ENCODE results near the gene SEMA7A. TPM values are rescaled to one million over a fixed set of nuclear protein-coding genes. Genes with fewer than 3 reads are reported as not detected.
A peak's percentile ranks its signal among the peaks of the same experiment; 100 is the strongest.

SEMA7A gene
- total RNA-seq, 1 experiment from 2014 or later, result 1.1 TPM

DNA sequence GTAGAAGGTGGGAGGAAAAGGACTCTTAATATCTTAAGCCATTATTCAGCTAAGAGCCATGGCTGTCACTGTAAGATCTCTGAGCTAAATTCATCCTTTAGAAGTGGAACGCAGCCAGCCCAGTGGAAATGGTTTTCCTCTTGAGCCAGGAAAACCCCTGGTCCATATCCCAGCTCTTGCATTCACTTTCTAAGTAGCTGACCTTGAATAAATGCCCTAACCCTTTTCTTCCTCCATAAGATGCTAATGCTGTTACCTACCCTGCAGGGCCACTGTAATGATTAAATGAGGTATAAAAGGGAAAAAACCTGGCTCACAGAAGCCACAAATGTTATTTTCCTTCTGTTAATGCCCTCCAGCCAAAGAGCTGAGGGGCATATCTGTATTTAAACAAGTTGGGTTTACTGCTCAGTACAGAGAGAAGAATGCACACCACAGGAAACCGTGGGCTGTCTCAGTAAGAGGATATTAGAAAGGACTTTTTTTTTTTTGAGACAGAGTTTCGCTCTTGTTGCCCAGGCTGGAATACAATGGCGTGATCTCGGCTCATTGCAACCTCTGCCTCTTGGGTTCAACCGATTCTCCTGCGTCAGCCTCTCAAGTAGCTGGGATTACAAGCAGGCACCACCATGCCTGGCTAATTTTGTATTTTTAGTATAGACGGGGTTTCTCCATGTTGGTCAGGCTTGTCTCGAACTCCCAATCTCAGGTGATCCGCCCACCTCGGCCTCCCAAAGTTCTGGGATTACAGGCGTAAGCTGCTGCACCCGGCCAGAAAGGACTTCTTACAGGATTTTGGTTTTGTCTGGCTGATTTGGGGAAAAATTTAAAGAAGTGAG is 20.4 kb upstream of the SEMA7A start:
- no peak for DNase-seq (ENCODE audit: low spot score)

DNA sequence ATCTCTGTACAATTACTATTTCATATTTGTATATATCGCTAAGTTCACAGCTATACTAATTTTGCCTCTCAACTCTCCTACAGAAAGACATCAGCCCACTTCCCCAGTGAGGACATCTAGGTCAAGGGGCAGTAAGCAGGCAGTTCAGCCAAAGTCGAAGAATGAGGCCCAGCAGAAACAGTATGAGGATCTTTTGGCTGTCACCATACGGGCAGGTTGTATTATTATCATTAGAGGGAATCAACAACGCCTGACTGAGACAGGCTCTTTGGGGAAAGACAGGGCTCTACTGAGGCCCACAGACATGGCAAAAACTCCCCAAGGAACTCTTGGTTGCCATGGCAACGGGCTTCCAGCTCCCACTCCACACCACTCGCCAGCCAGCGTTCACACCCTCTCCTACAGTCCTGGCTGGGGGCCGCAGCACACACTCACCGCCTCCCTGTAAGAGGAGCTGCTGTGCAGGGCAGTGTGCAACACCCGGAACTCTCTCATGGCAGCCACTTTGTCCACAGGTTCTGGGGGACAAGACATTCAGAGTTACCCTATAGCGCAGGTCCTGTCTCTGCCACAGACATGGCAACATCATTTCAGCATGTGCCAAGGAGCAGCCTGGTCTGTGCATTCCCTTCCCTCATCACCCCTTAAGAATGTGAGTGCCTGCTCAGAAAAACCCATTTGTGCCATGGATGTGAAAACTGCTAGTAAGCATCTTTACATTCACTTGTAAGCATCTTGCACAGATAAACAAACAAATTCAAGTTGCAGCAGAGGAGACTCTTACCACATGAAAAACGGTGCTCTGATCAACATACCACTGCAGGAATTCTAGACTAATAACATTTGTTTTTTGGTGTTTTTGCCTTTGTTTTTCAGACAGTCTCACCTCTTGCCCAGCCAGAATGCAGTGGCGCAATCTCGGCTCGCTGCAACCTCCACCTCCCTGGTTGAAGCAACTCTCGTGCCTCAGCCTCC is 18.4 kb upstream of the SEMA7A start:
- DNase-seq (ENCODE audit: low spot score), result no peak

DNA sequence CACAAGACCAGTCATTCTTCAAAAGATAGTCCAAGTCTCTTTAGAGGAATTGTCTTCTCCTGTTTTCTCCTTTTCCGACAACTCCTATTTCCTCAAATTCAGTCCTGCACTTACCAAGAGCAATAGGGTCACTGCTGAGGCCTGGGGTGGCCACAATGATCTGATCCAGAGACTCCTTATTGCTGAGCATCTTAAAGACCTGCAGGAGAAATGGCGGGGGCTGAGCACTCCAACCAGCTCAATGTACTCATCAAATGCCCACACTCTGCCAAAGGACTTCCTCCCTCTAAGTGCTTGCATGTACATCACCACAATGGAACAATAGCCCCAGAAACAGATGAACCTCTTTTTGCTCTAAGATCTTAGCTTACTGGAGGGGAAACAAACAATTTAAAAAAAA is 17.6 kb upstream of the SEMA7A start:
- no peak for DNase-seq (ENCODE audit: low spot score)

DNA sequence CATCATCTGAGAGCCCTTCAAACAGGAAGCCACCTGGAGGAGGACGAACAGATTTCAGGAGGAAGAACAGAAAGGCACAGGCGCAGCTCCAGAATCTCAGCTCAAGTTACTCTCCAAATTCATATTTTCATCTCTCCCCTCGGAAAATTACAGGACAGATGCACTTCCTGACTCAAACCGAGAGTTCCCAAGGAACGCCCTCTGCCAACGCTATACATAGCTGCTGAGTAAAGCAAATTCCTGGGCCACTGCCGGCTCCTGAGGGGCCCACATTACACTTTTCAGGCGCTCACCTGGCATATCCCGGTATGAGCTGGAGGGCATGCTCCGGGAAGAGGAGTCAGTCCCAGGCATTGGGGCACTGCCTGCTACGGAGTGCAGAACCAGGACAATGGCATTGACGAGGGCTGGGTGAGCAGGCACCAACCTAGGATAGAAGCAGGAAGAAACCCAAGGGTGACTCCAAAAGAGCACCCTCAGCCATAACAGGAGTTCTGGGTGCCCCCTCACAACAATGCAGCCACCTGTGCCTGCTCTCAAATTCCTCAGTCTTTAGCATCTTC is 16.0 kb upstream of the SEMA7A start:
- no peak for DNase-seq (ENCODE audit: low spot score)

DNA sequence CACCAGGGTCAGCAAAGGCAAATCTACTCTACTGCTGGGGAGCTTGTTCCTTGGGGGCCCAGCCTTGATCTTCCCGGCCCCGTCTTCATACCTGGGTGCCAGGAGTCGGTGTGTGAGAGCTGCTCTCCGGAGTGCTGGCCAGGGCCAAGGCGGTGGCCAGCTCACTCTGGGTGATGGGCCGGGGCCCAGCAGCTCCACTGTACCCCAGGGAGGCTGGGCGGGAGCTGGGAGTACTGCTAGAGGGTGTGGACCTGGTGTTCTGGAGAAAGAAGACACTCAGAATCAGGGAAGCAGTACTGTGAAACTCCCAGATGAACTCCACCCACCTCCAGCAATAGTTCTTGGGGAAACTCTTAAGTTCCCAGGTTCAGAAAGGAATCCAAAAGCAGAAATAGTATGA is 15.3 kb upstream of the SEMA7A start:
- DNase-seq (ENCODE audit: low spot score), result no peak

DNA sequence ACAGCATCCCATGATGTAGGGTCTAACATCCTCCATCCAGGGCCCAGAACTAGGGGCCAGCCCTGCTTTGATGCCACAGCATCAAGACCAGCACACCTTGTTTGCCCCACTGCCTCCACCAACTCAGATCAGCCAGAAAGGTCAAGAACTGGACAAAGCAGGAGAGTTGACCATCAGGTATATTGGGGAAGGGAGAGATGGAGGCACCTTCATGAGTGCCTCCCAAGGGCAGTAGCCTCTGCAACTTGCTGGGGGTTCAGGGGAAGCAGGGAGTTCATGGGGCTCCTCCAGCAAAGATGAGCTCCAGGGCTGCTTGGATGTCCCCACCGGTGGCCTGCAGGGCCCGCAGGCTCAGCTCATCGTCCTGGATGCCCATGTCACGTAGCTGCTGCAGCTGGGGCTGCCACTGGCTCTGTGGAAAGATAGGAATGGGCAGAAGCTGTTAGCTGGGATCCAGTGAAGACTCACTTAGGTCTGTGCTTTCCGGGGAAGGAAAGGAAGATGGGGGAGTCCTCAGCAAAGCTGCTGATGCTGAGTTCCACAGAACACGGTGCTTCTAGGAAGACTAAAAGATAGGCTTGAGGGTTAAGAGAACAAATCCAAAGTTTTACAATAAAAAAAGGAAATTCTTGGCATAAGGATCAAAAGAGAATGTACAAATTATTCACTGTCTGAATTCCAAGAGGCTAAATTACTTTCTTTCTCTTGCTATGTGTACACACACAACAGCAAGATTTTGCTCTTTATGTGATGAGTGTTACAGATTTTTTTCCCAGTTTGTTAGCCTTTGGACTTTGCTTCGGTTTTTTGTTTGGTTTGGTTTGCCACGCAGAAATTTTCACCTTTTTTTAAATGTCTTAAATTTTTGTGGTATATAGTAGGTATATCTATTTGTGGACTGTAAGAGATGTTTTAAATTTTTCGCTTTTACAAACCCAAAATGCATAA is 12.3 kb upstream of the SEMA7A start:
- DNase-seq (ENCODE audit: low spot score), result no peak

DNA sequence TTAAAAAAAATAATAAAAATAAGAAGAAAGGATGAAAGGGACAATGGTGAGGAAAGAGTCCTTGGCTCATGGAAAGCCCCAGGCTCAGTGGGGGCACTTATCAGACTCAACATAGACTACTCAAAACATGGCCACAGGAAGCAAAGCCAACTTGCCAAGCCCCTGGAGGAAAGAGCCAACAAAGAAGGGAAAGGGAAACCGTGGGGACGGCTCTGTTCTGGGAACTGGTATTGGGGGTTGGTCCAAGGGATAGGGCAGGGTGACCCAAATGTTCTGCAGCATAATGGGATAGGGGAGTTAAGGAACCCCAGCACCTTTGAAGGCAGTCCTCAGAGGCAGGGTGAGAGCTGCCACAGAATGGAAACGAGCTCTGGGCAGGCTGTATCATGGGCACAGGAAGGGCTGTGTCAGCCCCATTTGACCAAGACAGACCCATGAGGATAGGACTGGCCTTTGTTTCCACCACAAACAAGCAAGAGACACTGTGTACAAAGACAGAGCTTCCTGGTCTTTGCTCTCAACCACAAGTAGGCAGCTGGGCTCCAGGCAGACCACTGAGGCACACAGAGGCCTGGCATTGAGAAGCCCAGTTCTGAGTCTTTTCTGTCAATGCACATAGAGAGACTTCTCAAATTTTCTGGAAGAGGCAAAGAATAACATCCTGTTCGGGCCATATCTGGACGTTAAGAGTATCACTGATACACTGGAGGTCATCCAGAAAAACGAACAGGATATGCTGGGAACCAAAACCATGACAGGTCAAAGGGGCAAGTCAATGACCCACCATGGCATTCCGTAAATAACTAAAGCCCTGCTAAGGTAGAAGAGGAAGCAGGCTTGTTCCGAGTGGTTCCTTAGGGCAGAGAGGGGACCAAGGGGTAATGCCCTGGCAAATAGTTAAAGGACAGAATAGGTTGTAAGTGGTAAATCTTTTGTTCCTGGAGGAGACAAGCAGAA is 10.6 kb upstream of the SEMA7A start:
- DNase-seq (ENCODE audit: low spot score), result no peak

DNA sequence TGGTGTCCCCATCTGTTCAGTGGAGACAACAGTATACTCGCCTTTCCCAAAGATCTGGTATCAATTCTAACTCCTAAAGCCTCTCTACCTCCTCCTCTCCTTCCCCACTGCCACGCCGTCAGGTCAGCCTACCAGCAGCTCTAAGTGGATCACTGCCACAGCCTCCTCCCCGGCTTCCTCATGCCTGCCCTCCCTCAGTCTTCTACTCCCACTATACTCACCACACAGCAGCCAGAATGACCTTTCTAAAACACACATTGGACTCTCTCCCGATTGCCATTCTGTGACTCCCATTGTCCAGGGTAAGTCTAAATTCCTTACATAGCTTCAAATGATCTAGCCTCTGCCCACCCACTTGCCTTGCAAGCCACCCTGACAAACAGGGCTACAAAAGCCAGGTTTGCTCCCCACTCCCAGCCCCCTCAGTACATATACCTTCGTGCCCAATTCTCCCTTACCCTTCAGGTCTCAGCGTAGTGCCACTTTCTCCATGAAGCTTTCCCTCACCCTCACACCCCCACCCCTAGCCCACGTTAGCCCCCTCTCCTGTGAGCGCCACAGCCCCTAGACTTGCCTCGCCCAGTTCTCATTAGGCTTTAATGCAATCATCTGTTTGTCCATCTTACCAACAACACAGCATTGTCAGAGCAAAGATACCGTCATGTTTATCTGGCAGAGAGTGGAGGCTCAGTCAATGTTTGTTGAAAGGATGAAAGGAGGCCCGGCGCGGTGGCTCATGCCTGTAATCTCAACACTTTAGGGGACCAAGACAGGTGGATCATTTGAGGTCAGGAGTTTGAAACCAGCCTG is 9.5 kb upstream of the SEMA7A start:
- DNase-seq (ENCODE audit: low spot score), result no peak

DNA sequence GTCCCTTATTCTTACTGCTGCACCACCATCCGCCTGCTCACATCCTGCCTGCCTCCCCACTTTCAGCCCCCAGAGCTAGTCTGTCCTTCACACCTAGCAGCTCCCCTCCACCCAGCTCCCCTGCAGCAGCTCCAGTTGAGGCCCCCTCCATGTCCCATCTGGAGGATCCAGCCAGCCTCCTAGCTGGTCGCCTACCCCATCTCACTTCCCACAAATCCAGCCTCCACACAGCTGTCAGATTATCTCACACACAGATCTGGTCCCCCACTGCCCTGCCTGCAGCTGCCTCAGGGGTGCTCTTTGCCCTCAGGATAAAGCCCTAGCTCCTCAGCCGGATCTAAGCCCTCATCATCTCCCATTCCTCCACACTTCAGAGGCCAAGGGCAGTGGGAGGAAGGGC is 8.8 kb upstream of the SEMA7A start:
- no peak for DNase-seq (ENCODE audit: low spot score)

DNA sequence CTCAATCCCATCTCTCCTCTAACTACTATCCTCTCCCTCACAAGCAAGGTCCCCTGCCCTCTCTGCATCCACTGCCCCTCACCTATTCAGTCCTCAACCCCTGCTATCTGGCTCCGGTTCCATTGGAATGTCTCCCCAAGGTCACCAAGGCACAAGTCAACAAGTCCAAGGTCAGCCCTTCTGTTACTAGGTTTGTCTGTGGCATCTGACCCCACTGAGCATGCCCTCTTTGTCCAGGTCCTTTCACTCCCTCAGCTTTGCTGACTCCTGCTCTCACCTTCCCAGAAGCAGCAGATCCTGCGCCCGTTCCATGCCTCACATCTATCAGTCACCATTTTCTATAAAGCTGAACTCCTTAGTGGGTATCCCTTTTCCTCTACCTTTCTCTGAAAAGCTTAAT is 8.3 kb upstream of the SEMA7A start:
- DNase-seq (ENCODE audit: low spot score), result no peak

DNA sequence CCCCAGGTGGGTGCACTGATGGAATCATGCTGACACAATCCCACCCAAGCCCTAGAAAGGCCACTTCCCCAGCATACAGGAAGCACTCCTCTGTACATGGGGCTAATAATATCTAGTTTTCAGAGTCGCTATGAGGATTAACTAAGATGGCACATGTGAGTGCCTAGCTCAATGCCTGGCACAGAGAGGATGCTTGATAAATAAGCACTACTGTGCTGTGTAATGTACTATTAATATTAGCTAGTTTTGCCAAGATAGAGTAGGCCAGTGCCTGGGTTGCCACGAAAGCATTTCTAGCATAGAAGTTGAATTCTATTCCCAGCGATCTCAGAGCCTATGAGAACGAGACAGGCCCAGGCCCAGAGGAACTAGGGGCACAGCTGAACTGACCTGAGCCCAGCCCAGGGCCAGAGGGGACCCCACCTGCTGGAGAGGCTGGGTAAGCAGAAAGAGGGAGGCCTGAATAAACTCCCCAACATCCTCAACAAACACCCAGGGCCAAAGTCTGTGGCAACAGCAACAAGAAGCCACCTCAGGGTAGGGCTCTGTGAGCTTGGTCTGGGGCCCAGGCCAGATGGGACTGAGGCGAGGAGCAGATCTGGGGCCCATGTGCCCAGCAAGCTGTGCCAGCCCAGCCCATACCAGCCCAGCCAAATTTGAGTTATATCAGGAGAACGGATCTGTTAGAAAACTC is 7.6 kb upstream of the SEMA7A start:
- DNase-seq (ENCODE audit: low spot score), result no peak

DNA sequence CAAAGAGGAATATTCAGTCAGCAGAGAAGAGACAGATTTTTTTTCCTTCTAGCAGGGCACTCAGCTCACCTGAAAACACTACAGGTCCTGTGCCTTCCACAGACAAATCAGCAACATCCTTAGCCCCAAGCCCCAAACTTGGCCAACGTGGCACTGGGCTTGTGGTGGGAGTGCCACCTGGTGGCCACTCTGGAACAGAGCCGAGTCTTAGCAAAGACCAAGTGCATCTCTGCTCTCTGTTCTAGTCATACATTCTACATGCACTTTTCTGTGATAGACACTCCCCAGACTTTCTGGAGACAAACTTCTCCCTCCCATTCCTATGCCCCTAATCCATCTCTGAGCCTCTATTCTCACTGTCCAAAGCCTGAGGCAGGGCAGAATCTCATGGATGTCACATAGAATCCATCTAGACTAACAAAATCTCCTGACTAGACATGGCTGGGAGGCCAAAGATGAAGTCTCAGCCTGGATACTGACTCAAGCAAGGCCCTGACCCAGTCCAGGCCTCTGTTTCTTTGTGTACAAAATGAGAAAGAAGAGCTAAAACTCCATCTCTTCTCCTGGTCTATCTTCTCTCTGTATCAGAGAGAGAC is 5.1 kb upstream of the SEMA7A start:
- peak; percentile 91 for DNase-seq (ENCODE audit: low spot score)

DNA sequence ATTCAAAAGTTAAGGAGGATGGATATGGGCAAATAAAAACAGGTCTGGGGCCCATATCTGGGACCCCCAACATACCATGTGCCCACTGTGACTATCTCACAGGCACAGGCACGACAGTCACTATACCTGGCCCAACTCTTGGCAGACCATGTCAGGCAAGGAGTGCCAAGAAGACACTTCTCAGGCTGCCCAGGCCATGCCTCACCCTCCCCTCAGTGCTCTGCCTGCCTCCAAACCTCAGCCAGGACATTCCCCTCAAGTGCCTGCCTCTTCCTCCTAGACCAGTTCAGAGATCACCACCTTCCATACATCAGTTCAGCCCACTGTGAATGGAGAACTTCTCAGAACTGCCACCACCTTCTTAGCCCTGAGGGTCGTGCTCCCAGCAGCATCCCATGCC is 4.4 kb upstream of the SEMA7A start:
- DNase-seq (ENCODE audit: low spot score), result no peak

DNA sequence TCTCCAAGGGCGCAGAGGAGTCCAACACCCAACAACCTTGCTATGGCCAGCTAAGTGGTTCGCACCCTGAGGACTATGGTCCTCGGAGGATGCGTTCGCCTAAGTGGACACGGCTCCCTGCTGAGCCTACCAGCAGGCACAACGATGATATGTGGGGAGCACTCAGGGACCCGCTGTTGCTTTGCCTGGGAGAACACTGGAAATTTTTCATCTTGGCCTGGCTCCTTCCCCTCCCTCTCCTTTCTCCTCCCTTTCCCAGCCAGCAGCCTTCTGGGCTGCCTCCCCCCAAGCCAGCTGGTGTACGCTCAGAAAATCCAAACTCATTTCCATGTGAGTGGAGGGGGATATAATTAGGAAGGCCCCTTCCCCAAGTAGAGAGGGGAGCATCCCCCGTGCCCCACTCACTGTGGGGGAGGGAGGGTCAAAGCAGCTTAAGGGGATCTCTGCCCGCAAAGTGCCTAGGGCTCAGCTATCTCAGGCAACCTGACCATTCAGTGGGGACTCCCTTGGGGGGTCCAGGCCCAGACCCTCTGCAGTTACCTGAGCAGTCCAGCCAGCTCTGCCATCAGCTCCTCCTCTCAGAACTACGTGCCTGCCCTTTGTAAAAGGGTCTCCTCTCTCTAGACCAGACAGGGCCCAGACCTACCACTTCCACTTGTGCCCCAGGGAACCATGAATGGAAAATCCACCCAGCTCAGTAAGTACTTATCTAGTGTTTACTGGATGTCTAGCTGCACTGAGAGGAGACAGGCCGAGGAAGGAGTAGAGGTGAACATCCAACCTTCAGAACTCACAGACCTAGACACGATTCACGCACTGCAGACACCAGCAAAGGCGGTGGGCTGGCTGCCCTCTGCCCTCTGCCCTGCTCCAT is 742 bp upstream of the SEMA7A start:
- no peak for DNase-seq (ENCODE audit: low spot score)

DNA sequence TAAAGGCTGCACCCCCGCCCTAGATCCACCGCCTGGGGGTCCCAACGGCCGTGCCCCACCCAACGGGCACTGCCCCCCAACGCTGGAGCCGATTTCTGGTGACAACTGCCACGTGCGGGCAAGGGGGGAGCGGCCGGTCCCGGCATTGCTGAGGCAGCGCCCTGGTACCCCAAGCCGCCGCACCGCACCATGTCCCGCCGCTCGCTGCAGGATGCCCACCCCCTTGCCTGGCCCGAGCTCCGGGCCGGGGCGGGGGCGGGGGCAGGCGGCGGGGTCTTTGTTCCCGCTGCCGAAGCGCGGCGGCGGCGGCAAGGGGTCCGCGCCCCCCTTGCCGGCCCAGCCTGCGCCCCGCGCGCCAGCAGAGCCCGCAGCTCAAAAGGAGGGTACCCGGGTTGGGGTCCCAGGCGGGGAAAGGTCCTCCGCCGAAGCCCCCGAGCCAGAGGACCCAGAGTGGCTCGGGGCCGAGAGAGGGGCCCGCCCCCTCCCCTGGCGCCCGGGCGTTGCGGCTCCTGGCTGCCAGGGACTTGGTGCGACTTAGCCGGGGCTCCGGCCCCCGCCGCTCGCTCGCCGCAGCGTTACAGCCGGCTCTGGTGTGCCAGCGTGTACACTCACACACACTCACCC is 678 bp downstream of the SEMA7A start:
- DNase-seq (ENCODE audit: low spot score), result no peak

DNA sequence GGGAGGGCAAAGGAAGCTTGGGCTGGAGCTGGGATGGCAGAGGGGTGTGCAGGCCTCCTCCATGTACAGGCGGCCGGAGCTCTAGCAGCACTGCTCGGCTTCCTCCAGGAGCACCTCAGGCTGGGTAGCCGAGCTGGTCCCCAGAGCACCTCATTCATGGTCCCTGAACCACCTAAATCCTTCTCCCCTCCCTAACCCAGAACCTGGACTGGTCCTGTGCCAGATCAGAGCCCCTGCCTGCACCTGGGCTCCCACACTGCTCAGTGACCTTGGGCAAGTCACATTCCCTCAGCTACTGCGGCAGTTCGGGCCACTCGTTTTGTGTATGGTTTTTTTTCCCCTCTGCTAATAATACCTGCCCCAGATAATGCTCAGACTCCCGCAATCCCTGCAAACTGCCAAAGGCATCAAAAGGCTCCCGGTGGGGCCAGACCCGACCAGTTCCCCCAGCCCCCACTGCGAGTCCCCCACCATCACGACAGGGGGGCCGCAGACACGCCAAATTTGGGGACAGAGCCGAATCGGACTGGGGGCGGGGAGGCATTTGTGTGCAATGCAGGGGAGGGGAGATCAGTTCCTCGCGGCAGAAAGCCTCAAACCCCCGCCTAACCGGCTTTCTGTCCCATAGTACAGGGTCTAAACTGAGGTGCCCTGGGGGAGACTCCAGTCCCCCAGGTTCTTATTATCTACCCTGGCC is 1.3 kb downstream of the SEMA7A start:
- DNase-seq (ENCODE audit: low spot score), result no peak
